Epithelial cell of proximal tubule (primary cell): Measurements from ENCODE around the gene SDK2. TPM values are rescaled to one million over a fixed set of nuclear protein-coding genes. Genes with fewer than 3 reads are reported as not detected.

ENCODE experiments used
- DNase-seq: peaks from one replicate; pipeline ENCODE4 v3.0.0-alpha.2; 2011; ENCODE audit warnings: low read depth
- H3K4me3 ChIP-seq: 2 replicates; pipeline ENCODE4 v1.5.1; 2011; ENCODE audit warnings: low read depth, mild to moderate bottlenecking, low read length
- total RNA-seq: library from RNA; depleted of rRNA; stranded (reverse); fragments of >200 nt; gene quantifications from 2 replicates; pipeline ENCODE4 v1.2.3, GENCODE V29; 2015
- TF ChIP-seq, protein P1 (sequence below): conservative IDR thresholded peaks from 2 replicates; pipeline ENCODE4 v1.5.1; 2012; ENCODE audit warnings: low read depth, mild to moderate bottlenecking, low read length

Gene SDK2
- total RNA-seq, 1 donor from 2014 or later: 0.12 TPM

DNA sequence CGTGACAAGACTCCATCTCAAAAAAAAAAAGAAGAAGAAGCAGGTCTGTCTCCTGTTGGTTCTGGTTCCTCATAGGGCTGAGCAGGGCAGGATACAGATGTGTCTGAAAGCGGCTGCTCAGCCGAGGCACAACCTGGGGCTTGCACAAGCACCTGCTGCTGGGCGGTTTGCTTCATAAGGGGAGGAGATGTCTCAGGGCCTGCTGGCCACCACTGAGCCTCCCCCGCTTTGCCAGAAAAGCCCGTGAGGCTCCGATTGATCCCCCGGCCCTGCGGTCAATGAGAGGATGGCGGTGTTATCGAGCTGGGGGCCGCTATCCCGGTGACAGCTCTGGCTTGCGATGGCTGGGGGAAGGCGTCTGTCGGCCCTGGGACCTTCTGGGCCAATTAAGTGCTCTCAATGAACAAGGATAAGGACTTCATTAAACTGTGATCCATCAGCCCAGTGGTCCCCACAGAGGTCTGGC, 162.0 kb downstream of the SDK2 start:
- no peak for DNase-seq
- TF ChIP-seq, protein P1, sequence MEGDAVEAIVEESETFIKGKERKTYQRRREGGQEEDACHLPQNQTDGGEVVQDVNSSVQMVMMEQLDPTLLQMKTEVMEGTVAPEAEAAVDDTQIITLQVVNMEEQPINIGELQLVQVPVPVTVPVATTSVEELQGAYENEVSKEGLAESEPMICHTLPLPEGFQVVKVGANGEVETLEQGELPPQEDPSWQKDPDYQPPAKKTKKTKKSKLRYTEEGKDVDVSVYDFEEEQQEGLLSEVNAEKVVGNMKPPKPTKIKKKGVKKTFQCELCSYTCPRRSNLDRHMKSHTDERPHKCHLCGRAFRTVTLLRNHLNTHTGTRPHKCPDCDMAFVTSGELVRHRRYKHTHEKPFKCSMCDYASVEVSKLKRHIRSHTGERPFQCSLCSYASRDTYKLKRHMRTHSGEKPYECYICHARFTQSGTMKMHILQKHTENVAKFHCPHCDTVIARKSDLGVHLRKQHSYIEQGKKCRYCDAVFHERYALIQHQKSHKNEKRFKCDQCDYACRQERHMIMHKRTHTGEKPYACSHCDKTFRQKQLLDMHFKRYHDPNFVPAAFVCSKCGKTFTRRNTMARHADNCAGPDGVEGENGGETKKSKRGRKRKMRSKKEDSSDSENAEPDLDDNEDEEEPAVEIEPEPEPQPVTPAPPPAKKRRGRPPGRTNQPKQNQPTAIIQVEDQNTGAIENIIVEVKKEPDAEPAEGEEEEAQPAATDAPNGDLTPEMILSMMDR: no peak
- H3K4me3 ChIP-seq: no peak overlapping the region

DNA sequence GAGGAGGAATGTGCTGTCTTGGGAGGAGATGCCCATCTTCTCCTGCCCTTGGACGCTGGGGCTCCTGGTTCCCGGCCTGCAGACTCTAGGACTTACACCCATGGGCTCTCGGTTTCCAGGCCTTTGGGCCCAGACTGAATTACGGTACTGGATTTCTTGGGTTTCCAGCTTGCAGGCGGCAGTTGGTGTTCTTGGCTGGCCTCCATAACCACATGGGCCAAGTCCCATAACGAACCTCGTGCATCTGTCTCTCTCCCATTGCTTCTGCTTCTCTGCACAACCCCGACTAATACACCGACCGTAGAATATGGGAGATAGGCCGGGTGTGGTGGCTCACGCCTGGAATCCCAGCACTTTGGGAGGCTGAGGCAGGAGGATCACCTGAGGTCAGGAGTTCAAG, 162.6 kb downstream of the SDK2 start:
- DNase-seq: no peak
- TF ChIP-seq, protein P1: no peak
- H3K4me3 ChIP-seq: no peak overlapping the region

DNA sequence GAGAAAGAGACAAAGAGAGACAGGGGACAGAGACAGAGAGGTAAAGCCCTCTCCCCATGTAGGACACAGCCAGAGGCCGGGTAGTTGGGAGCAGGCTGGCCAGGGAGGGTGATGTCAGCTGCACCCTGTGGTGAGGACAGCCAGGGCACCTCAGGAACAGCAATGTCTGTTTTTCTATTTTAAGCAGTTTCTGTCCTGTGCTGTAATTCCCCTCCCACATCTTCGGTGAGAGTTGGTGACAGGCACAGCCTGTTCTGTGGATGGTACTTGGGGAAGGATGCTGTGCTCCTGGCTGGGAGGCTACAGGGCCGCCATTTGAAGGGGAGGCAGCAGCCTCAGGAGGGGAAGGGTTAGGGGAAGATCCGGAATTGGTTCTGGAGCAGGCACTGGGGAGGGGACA, 163.5 kb downstream of the SDK2 start:
- no peak for DNase-seq
- TF ChIP-seq, protein P1: no peak
- no peak overlapping the region for H3K4me3 ChIP-seq

DNA sequence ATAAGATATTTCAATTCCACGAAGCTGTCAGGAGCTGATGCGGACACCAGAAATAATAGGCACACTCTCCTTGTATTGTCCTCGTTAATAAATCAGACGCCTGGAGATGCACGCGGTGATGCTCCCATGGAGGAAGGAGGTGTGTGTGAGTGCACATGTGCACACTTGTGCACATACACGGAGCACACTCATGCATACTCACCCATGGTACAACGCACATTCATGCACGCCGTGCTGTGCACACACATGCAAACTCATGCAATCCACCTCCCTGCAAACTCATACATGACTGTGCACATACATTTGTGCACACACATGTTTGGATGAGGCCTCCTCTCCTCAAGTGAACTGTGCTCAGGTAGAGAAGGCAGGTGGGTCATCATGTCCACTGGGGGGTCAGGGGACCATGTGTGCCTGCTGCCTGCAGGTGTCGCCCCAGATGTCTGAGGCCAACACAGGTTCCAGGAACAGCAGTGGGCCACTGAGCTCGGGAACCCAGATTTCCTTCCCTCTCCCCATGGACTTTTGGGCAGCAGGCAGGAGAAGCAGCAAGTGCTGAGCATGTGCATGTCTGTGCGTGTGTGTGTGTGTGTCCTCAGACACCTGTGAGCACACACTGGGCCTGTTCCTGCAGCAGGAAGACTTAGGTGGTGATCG, 165.3 kb downstream of the SDK2 start:
- DNase-seq: no peak
- TF ChIP-seq, protein P1: no peak

DNA sequence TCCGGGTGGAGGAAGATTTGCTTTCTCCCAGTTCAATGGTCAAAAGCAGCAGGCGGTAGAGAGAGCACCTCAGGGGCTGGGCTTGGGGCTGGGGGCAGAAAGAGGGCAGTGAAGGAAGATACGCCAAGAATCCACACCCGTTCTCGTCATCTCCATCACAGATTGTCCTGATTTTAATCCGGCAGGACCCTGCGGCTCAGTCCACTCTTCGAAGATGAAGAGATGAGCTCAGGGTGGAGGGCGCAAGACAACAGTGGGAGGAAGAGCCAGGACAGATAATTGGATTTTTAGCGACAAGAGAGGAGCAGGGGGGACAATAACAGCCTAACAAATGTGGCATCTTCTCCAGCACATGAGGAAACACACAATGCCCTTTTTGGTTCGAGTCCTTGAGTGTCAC, 165.9 kb downstream of the SDK2 start:
- DNase-seq: no peak
- H3K4me3 ChIP-seq: no peak overlapping the region
- TF ChIP-seq, protein P1: no peak

More for the DNA sequence above, 165.3 kb downstream of the SDK2 start:
- H3K4me3 ChIP-seq: no peak overlapping the region

DNA sequence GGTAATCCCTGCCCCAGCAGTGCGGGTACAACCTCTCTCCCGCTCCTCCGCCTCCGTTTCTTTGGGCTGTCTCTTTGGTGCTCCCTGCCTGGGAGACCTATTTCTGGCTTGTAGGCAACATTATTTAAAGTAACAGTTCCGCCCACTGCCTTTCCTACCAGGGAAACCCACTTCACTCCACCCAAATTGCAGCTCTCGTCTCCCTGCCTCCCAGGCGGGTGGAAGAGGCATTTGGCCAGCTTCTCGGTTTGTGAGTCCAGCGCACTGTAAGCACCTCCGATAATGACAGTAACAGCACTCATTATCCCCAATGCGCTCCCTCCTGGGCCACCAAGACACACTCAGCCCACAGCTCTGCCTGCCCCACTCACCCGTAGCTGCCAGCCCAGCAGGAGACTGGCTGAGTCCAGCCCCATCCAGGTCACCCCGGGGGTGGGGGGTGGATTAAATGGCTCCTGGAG, 167.3 kb downstream of the SDK2 start:
- TF ChIP-seq, protein P1: no peak
- DNase-seq: no peak

More for the DNA sequence above, 167.3 kb downstream of the SDK2 start:
- H3K4me3 ChIP-seq: no peak overlapping the region
